Gastroesophageal sphincter (tissue), 4 donors: ENCODE measurements around the gene HDAC2. TPM values are rescaled to one million over a fixed set of nuclear protein-coding genes. Genes with fewer than 3 reads are reported as not detected.

ENCODE experiments used
- ATAC-seq: fragments of 150-250 bp; one replicate; pipeline ENCODE4 v1.9.1; 2016; ENCODE audit warnings: mild to moderate bottlenecking, moderate library complexity
- H3K27ac ChIP-seq, 4 donors: fragments of 200-600 bp; sonication (generic) in 3 of 4; 1 replicate in 3 of 4; 2 replicates in 1 of 4; pipeline ENCODE4 v1.5.1; 2016 to 2019
- H3K27me3 ChIP-seq: fragments of 200-600 bp; sonication (generic); one replicate; pipeline ENCODE4 v1.5.1; 2019
- H3K36me3 ChIP-seq, 2 donors: fragments of 200-600 bp; sonication (generic); one replicate each; pipeline ENCODE4 v1.5.1; 2019; ENCODE audit warnings: control low read depth in 1 of 2
- H3K4me1 ChIP-seq, 3 donors: fragments of 200-600 bp; sonication (generic); 1 replicate in 2 of 3; 2 replicates in 1 of 3; pipeline ENCODE4 v1.5.1; 2016 to 2019; ENCODE audit warnings: control low read depth in 2 of 3
- H3K4me3 ChIP-seq, 2 donors: fragments of 200-600 bp; sonication (generic); one replicate each; pipeline ENCODE4 v1.5.1; 2019; ENCODE audit warnings: mild to moderate bottlenecking in 1 of 2, moderate library complexity in 1 of 2
- H3K9me3 ChIP-seq, 3 donors: fragments of 200-600 bp; sonication (generic); one replicate each; pipeline ENCODE4 v1.5.1; 2017 to 2019; ENCODE audit warnings: control low read depth in 2 of 3
- EP300 ChIP-seq: sonication (generic); formaldehyde crosslinking; IDR thresholded peaks from one replicate; pipeline ENCODE4 v1.6.1; 2017; ENCODE audit warnings: antibody characterized with exemption, mild to moderate bottlenecking
- POLR2A ChIP-seq, 2 donors: fragments of 450-650 bp; IDR thresholded peaks; one replicate each; pipeline ENCODE4 v1.6.1; 2017; ENCODE audit warnings: antibody characterized with exemption in 2 of 2, mild to moderate bottlenecking in 2 of 2, moderate library complexity in 1 of 2
- POLR2AphosphoS5 ChIP-seq: sonication (generic); formaldehyde crosslinking; IDR thresholded peaks from one replicate; pipeline ENCODE4 v1.6.1; 2017; ENCODE audit warnings: antibody characterized with exemption
- WGBS, 2 donors: methylation state at CpG; one replicate each; pipeline ENCODE4 v1.1.5; 2018; ENCODE audit warnings: low coverage in 1 of 2; 5-methylcytosine and 5-hydroxymethylcytosine counted together
- total RNA-seq, 4 donors: library from RNA; depleted of rRNA; stranded (reverse); fragments of >200 nt; gene quantifications; one replicate each; pipeline ENCODE4 v1.1.0, GENCODE V29; 2016
- TF ChIP-seq, protein P1 (sequence below), 4 experiments: fragments of 200-600 bp in 2 of 4; fragments of 450-650 bp in 2 of 4; sonication (generic) in 1 of 4; IDR thresholded peaks; one replicate each; pipeline ENCODE4 v1.5.1; 2017 to 2019; ENCODE audit warnings: antibody characterized with exemption in 4 of 4, mild to moderate bottlenecking in 2 of 4, moderate library complexity in 2 of 4

HDAC2 gene
- total RNA-seq, 4 donors from 2014 or later = 44.7 to 71.2 (median 52.5) TPM

DNA sequence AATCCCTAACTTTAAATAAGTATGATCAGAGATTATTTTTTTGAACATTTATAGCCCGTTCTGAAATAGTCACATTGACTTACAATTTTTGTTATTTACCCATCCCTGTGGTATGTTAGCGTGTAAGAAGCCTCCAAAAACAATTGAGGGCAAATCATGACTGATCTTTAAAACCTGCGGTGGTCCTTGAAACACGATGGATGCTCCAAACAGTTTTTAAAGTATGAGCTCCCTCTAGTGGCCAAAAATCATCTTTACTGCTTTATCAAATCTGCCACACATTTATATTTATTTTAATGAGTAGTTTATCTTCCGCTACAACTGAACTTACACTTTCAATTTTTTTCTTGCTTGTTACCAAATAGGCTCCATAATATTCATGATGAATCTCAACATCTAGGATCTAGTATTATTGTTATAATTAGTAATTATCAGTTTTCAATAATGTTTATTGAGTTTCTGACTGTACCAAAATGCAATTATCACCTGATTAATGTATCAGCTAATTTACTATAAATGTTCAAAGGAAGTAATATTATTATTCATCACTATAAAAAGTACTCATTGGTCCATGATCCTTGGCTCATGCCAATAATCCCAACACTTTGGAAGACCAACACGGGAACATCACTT is 61.6 kb downstream of the HDAC2 start:
- Histone ChIP-seq H3K9me3 (no peaks in the 10 kb centered on the region), H3K36me3 (no peaks in the 10 kb centered on the region), H3K4me3 (no peak overlapping the region), H3K27me3 (no peaks in the 10 kb centered on the region), H3K4me1 (peaks cover 0 to 11% (median 3%) of the 10 kb centered on the region in 3 donors), H3K27ac (no peak overlapping the region)
- 13 to 18% methylated on average over 6 of the region's 6 CpGs for WGBS, 2 donors
- no peak for ATAC-seq
- TF ChIP-seq POLR2AphosphoS5 (no peak), EP300 (no peak), POLR2A (IDR thresholded peaks at IDR 0.05) (no peak)
- TF ChIP-seq, protein P1, sequence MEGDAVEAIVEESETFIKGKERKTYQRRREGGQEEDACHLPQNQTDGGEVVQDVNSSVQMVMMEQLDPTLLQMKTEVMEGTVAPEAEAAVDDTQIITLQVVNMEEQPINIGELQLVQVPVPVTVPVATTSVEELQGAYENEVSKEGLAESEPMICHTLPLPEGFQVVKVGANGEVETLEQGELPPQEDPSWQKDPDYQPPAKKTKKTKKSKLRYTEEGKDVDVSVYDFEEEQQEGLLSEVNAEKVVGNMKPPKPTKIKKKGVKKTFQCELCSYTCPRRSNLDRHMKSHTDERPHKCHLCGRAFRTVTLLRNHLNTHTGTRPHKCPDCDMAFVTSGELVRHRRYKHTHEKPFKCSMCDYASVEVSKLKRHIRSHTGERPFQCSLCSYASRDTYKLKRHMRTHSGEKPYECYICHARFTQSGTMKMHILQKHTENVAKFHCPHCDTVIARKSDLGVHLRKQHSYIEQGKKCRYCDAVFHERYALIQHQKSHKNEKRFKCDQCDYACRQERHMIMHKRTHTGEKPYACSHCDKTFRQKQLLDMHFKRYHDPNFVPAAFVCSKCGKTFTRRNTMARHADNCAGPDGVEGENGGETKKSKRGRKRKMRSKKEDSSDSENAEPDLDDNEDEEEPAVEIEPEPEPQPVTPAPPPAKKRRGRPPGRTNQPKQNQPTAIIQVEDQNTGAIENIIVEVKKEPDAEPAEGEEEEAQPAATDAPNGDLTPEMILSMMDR (IDR thresholded peaks at IDR 0.05) = peak; percentile 70 to 79 (median 72)

DNA sequence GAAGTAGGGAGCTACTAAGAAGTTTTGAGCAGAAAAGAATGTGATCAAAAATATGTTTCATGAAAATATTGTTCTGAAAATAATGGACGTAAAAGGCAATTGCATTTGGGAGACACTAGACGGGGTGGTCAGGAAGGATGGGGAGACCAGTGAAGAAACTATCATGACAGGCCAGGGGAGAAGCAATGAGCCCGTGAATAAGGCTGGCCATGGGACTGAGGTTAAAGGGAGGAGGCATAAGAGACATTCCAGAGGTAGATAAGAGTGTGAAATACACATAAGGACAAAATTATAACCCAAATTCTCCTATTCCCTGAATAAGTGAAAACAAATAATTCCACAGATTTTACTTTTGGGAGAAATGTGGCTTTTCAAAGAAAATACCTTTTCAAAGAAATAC is 62.1 kb downstream of the HDAC2 start:
- Histone ChIP-seq H3K4me3 (no peak overlapping the region), H3K27me3 (no peaks in the 10 kb centered on the region), H3K36me3 (no peaks in the 10 kb centered on the region), H3K4me1 (peaks cover 0 to 17% (median 8%) of the 10 kb centered on the region in 3 donors), H3K27ac (no peak overlapping the region), H3K9me3 (no peaks in the 10 kb centered on the region)
- 49 to 51% methylated on average over 3 of the region's 3 CpGs for WGBS, 2 donors
- TF ChIP-seq, protein P1 (IDR thresholded peaks at IDR 0.05) = no peak
- TF ChIP-seq POLR2A (IDR thresholded peaks at IDR 0.05) (no peak), POLR2AphosphoS5 (no peak), EP300 (no peak)
- no peak for ATAC-seq

DNA sequence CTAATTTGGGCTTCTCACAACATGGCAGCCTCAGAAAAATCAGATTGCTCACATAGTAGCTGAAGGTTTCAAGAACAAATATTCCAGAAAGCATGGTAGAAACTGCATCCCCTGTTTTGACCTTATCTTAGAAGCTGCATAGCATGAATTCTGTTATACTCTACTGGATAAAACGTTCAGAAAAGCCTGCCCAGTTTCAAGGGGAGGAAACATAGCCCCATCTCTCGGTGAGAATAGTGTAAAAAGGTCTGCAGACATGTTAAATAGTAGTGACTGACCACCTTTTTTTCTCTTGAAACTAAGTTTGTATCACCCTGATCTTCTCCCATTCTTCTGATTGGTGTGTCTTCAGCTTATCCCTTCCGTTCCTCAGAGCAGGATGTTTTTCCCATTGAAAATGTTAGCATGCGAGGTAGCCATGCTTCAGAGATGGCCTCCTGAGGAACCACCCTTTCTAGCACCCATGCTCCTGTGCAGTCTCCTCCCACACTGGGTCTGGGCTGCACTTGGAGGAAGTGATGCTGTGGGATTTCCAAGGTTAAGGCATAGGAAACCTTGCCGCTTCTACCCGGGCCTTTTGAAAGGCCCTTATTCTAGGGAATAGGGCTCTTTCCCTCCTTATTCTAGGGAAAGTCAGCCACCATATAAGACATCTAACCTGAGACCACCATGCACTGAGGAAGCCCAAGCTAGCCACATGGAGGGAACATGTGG is 63.7 kb downstream of the HDAC2 start:
- Histone ChIP-seq H3K27me3 (no peaks in the 10 kb centered on the region), H3K4me3 (no peak overlapping the region), H3K27ac (no peak overlapping the region), H3K4me1 (peaks cover 0 to 23% (median 8%) of the 10 kb centered on the region in 3 donors), H3K9me3 (no peaks in the 10 kb centered on the region), H3K36me3 (no peaks in the 10 kb centered on the region)
- WGBS, 2 donors = 75 to 90% methylated on average over 3 to 6 of the region's 6 CpGs
- ATAC-seq = no peak
- TF ChIP-seq, protein P1 (IDR thresholded peaks at IDR 0.05) = no peak
- TF ChIP-seq POLR2A (IDR thresholded peaks at IDR 0.05) (no peak), EP300 (no peak), POLR2AphosphoS5 (no peak)

DNA sequence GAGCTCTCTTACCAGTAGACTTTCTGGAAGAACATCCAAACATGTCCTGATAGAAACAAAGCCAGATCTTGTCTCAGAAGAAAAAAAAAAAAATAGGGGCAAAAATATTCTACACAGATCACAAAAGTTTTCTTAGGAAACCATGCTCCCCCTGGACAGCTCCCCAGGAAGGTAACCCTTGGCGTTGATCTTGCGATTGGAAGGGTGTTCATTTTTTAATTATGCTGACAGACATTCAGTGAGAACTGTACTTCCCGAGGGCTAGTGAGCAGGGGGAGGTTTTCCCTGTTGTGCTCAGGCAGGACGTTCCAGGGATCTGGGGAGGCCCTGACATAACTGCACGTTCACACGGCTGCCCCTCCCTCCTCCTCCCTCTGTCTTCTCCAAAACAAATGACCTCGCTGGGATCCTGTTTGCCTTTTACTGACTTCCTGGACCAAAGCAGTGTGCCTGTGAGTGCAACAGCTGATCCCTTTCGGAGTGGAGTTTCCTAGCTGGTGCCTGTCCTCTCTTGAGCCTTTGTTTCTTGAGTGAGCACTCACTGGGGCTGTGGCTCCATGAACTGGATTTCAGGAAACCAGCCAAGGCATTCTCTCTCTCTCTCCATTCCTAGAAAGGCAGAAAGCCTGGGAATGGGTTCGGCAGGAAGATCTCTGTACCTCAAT is 67.2 kb downstream of the HDAC2 start:
- Histone ChIP-seq H3K4me3 (no peak overlapping the region), H3K27me3 (no peaks in the 10 kb centered on the region), H3K27ac (peak overlapping the region in 3 of 4 donors; percentile 33 to 73 (median 51)), H3K36me3 (no peaks in the 10 kb centered on the region), H3K9me3 (no peaks in the 10 kb centered on the region), H3K4me1 (peaks cover 0 to 19% (median 8%) of the 10 kb centered on the region in 3 donors)
- TF ChIP-seq POLR2AphosphoS5 = peak; percentile 30
- no peak for TF ChIP-seq POLR2A (IDR thresholded peaks at IDR 0.05)
- TF ChIP-seq EP300 = no peak
- 0 to 7% methylated on average over 1 to 9 of the region's 9 CpGs for WGBS, 2 donors
- peak; percentile 75 for ATAC-seq

DNA sequence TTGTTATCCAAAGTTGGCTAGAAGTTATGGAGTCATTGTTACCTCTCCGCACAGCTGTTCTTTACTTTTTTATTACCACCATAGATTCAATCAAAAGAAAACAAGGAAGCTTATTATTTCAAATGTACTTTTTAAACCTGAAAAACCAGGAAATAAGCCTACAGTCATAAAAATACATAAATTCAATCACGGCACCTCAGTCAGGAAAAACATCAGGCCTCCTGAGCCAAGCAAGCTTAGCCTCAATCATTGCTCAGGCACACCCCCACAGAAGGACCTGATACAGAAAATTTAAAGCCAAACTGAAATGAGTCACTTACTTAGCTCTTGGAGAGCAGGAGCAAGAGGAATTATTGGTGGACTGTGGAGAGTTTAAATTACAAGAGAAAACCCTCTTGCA is 69.5 kb downstream of the HDAC2 start:
- no peaks in the 10 kb centered on the region for H3K9me3 ChIP-seq
- H3K27ac ChIP-seq = no peak overlapping the region
- WGBS, 2 donors = 69 to 73% methylated on average over 2 of the region's 2 CpGs
- H3K36me3 ChIP-seq = no peaks in the 10 kb centered on the region
- TF ChIP-seq, protein P1 (IDR thresholded peaks at IDR 0.05) = no peak
- no peak for TF ChIP-seq POLR2A (IDR thresholded peaks at IDR 0.05)
- no peak for TF ChIP-seq POLR2AphosphoS5
- TF ChIP-seq EP300 = no peak
- ATAC-seq = no peak
- H3K4me3 ChIP-seq = no peak overlapping the region
- H3K27me3 ChIP-seq = no peaks in the 10 kb centered on the region
- H3K4me1 ChIP-seq = peaks cover 0 to 19% (median 8%) of the 10 kb centered on the region in 3 donors
